SK-N-SH (cell line): ENCODE measurements around the gene AXL. TPM values are rescaled to one million over a fixed set of nuclear protein-coding genes. Genes with fewer than 3 reads are reported as not detected.

ENCODE experiments used
- CHD2 ChIP-seq: fragments of 150-350 bp; IDR thresholded peaks from 2 replicates; pipeline ENCODE4 v1.6.1; 2018; ENCODE audit warnings: low read length; ENCODE audit not compliant: partially characterized antibody
- EP300 ChIP-seq, 2 experiments: IDR thresholded peaks; 2 replicates each; pipeline versions ENCODE4 v1.4.0 to v1.6.1; 2012; ENCODE audit warnings: borderline replicate concordance in 1 of 2, low read depth in 1 of 2, low read length in 1 of 2
- EZH2phosphoT487 ChIP-seq: fragments of 200-600 bp; sonication (generic); IDR thresholded peaks from 2 replicates; pipeline ENCODE4 v1.6.1; 2017; ENCODE audit warnings: low read depth, mixed run types, mild to moderate bottlenecking, antibody characterized with exemption, moderate library complexity, borderline replicate concordance
- FOXJ3 ChIP-seq: sonication (generic); formaldehyde crosslinking; IDR thresholded peaks from 2 replicates; pipeline ENCODE4 v1.5.1; 2020; ENCODE audit warnings: mild to moderate bottlenecking, missing genetic modification reagents
- GABPA ChIP-seq: IDR thresholded peaks from 2 replicates; pipeline ENCODE4 v1.4.0; 2012; ENCODE audit warnings: low read depth, mild to moderate bottlenecking
- GATA2 ChIP-seq: sonication (generic); formaldehyde crosslinking; IDR thresholded peaks from 2 replicates; pipeline ENCODE4 v1.5.0; 2020; ENCODE audit warnings: mild to moderate bottlenecking, missing genetic modification reagents
- MXI1 ChIP-seq: IDR thresholded peaks from 2 replicates; pipeline ENCODE4 v1.6.1; 2012; ENCODE audit warnings: mild to moderate bottlenecking, low read depth, low read length, improper control_type of control experiment
- POLR2AphosphoS5 ChIP-seq: IDR thresholded peaks from 2 replicates; pipeline ENCODE4 v1.6.1; 2012; ENCODE audit warnings: low read depth, low read length
- RAD21 ChIP-seq: IDR thresholded peaks from 2 replicates; pipeline ENCODE4 v1.6.1; 2012; ENCODE audit warnings: mild to moderate bottlenecking, low read length
- RCOR1 ChIP-seq: fragments of 150-350 bp; IDR thresholded peaks from 2 replicates; pipeline ENCODE4 v1.6.1; 2017; ENCODE audit warnings: antibody characterized with exemption, low read length
- SMC3 ChIP-seq: IDR thresholded peaks from 2 replicates; pipeline ENCODE4 v1.6.1; 2012; ENCODE audit warnings: low read depth, low read length, improper control_type of control experiment
- TAF1 ChIP-seq: IDR thresholded peaks from 2 replicates; pipeline ENCODE4 v1.6.1; 2012; ENCODE audit warnings: low read depth, mild to moderate bottlenecking, low read length, moderate library complexity, borderline replicate concordance
- TCF12 ChIP-seq: IDR thresholded peaks from 2 replicates; pipeline ENCODE4 v1.4.0; 2012
- TEAD4 ChIP-seq: IDR thresholded peaks from 2 replicates; pipeline ENCODE4 v1.4.0; 2012; ENCODE audit warnings: mild to moderate bottlenecking, borderline replicate concordance; ENCODE audit not compliant: insufficient read depth
- YY1 ChIP-seq: IDR thresholded peaks from 2 replicates; pipeline ENCODE4 v1.4.0; 2012; ENCODE audit warnings: low read depth, mild to moderate bottlenecking
- polyA plus RNA-seq, 3 experiments: library from polyadenylated mRNA; depleted of rRNA; stranded (reverse); fragments of >200 nt; gene quantifications; 2 replicates each; pipeline ENCODE4 v1.2.3, GENCODE V29; 2012
- TF ChIP-seq, protein P1 (sequence below): fragments of 150-350 bp; IDR thresholded peaks from 2 replicates; pipeline ENCODE4 v1.6.1; 2017; ENCODE audit warnings: antibody characterized with exemption, low read length, low read depth, borderline replicate concordance
- TF ChIP-seq, protein P2 (sequence below): IDR thresholded peaks from 2 replicates; pipeline ENCODE4 v1.4.0; 2012; ENCODE audit warnings: low read depth
- TF ChIP-seq, protein P3 (sequence below): IDR thresholded peaks from 2 replicates; pipeline ENCODE4 v1.4.0; 2012; ENCODE audit warnings: low read depth, borderline replicate concordance
- TF ChIP-seq, protein P4 (sequence below): fragments of 150-350 bp; IDR thresholded peaks from 2 replicates; pipeline ENCODE4 v1.6.1; 2016; ENCODE audit warnings: mild to moderate bottlenecking, low read depth, low read length

The AXL gene
- polyA plus RNA-seq, 1 of the 3 experiments (the other 2 are of a cell fraction) = 82.6 TPM

DNA sequence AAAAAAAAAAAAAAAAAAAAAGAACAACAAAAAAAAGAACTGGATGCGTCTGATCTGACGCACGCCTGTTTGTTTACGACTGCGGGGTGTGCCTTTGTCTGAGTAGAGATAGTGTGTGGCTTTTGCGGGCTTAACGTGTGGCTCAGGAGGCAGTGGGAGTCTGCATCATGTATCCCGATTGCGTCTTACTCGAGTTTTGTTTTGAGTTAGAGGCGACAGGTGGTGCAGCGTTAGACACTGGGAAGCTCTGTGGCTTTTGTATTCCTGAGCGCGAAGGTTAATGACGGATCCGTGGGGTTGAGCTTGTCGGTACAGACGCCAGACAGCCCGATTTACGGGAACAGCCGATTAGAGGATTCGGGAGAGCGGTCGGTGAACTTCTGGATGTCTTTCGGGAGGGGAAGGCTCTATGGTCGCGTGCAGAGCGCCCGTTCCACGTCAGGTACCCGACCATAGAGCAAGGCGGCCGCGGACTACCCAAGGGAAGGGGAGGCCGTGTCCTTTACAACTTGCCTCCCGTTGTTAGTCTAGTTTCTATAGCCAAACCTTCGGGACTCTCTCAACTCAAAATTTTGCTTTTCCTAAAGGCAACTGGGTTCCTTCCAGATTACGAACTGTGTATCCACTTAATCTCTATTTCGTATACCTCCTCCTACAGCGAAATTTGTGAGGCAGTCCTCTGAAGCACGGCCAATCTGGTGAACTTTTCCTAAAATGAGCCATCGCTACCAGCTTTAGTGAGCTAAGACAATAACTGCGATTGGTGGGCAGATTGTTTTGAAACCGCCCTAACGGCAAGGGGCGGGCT, 44.2 kb downstream of the AXL start (continued):
- no peak for TF ChIP-seq CHD2
- TF ChIP-seq, protein P1, sequence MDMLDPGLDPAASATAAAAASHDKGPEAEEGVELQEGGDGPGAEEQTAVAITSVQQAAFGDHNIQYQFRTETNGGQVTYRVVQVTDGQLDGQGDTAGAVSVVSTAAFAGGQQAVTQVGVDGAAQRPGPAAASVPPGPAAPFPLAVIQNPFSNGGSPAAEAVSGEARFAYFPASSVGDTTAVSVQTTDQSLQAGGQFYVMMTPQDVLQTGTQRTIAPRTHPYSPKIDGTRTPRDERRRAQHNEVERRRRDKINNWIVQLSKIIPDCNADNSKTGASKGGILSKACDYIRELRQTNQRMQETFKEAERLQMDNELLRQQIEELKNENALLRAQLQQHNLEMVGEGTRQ = no peak
- TF ChIP-seq, protein P2, sequence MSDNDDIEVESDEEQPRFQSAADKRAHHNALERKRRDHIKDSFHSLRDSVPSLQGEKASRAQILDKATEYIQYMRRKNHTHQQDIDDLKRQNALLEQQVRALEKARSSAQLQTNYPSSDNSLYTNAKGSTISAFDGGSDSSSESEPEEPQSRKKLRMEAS = no peak; the same call in 1 of the 2 replicates
- no peak for TF ChIP-seq FOXJ3 (CRISPR knock-in tag)
- no peak for TF ChIP-seq GABPA
- TF ChIP-seq, protein P3, sequence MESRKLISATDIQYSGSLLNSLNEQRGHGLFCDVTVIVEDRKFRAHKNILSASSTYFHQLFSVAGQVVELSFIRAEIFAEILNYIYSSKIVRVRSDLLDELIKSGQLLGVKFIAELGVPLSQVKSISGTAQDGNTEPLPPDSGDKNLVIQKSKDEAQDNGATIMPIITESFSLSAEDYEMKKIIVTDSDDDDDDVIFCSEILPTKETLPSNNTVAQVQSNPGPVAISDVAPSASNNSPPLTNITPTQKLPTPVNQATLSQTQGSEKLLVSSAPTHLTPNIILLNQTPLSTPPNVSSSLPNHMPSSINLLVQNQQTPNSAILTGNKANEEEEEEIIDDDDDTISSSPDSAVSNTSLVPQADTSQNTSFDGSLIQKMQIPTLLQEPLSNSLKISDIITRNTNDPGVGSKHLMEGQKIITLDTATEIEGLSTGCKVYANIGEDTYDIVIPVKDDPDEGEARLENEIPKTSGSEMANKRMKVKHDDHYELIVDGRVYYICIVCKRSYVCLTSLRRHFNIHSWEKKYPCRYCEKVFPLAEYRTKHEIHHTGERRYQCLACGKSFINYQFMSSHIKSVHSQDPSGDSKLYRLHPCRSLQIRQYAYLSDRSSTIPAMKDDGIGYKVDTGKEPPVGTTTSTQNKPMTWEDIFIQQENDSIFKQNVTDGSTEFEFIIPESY = no peak
- TF ChIP-seq TAF1 = peak; percentile 41; the same call in 1 of the 2 replicates
- TF ChIP-seq SMC3 = no peak
- no peak for TF ChIP-seq YY1
- TF ChIP-seq TEAD4 = no peak
- no peak for TF ChIP-seq RCOR1
- no peak for TF ChIP-seq EP300 (IDR thresholded peaks at IDR 0.05; ENCODE audit: borderline replicate concordance in 1 of 2, low read depth in 1 of 2, low read length in 1 of 2)
- no peak for TF ChIP-seq GATA2 (CRISPR knock-in tag)
- TF ChIP-seq EZH2phosphoT487 = no peak
- TF ChIP-seq MXI1 = peak; percentile 16; the same call in 1 of the 2 replicates
- TF ChIP-seq, protein P4, sequence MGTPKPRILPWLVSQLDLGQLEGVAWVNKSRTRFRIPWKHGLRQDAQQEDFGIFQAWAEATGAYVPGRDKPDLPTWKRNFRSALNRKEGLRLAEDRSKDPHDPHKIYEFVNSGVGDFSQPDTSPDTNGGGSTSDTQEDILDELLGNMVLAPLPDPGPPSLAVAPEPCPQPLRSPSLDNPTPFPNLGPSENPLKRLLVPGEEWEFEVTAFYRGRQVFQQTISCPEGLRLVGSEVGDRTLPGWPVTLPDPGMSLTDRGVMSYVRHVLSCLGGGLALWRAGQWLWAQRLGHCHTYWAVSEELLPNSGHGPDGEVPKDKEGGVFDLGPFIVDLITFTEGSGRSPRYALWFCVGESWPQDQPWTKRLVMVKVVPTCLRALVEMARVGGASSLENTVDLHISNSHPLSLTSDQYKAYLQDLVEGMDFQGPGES = no peak
- TF ChIP-seq POLR2AphosphoS5 = peak; percentile 79
- TF ChIP-seq RAD21 = no peak
- TF ChIP-seq TCF12 = no peak
